HL-60 (cell line): ENCODE data around the gene PSTPIP1.

Experiments
- DNase-seq, 2 experiments: peaks; one replicate each; pipeline ENCODE4 v3.0.0-alpha.2; 2010 to 2020; ENCODE audit warnings: low read depth in 1 of 2, low spot score in 1 of 2
- H3K27ac ChIP-seq: fragments of 250-450 bp; sonication (Bioruptor Pico); replicated peaks from 2 replicates; pipeline ENCODE4 v1.5.1; 2020; ENCODE audit warnings: mild to moderate bottlenecking, moderate library complexity
- H3K27me3 ChIP-seq: fragments of 250-450 bp; sonication (Bioruptor Pico); 2 replicates; pipeline ENCODE4 v1.5.1; 2021; ENCODE audit warnings: mild to moderate bottlenecking, moderate library complexity; ENCODE audit not compliant: insufficient read depth, poor library complexity, severe bottlenecking
- H3K4me3 ChIP-seq: replicated peaks from 2 replicates; pipeline ENCODE4 v1.5.1; 2011; ENCODE audit warnings: mild to moderate bottlenecking, control low read depth, low read length; ENCODE audit not compliant: insufficient read depth
- CTCF ChIP-seq: IDR thresholded peaks from one replicate; pipeline ENCODE4 v1.5.1; 2011; ENCODE audit warnings: low read length, control low read depth, inconsistent platforms; ENCODE audit not compliant: insufficient read depth
- GABPA ChIP-seq: IDR thresholded peaks from 2 replicates; pipeline ENCODE4 v1.6.1; 2012; ENCODE audit warnings: low read depth
- POLR2AphosphoS5 ChIP-seq: IDR thresholded peaks from 2 replicates; pipeline ENCODE4 v1.6.1; 2012; ENCODE audit warnings: low read depth
- REST ChIP-seq: IDR thresholded peaks from 2 replicates; pipeline ENCODE4 v1.6.1; 2012; ENCODE audit warnings: low read depth; ENCODE audit not compliant: insufficient replicate concordance
- SPI1 ChIP-seq: IDR thresholded peaks from 2 replicates; pipeline ENCODE4 v1.6.1; 2012; ENCODE audit warnings: low read depth, mild to moderate bottlenecking, borderline replicate concordance

The PSTPIP1 gene

GRCh38 chr15:76979331-76979925, 15.5 kb upstream of the PSTPIP1 start:
- no peak overlapping the region for H3K27ac ChIP-seq
- no peak overlapping the region for H3K4me3 ChIP-seq
- no peaks in the 10 kb centered on the region for H3K27me3 ChIP-seq
- TF ChIP-seq POLR2AphosphoS5: no peak
- no peak for TF ChIP-seq SPI1
- no peak for DNase-seq

- no peak overlapping the region for H3K4me3 ChIP-seq
- DNase-seq: no peak
- H3K27ac ChIP-seq: no peak overlapping the region
- no peak for TF ChIP-seq REST
- TF ChIP-seq CTCF: no peak
- TF ChIP-seq POLR2AphosphoS5: no peak
- no peak for TF ChIP-seq GABPA
- no peak for TF ChIP-seq SPI1
- H3K27me3 ChIP-seq: no peaks in the 10 kb centered on the region
Observed at GRCh38 chr15:76979996-76980520, 14.9 kb upstream of the PSTPIP1 start.

- DNase-seq: no peak
- Histone ChIP-seq H3K27me3 (no peaks in the 10 kb centered on the region), H3K27ac (peak overlapping the region; percentile 55), H3K4me3 (no peak overlapping the region)
- TF ChIP-seq GABPA: no peak
- no peak for TF ChIP-seq CTCF
- TF ChIP-seq SPI1: no peak
- no peak for TF ChIP-seq POLR2AphosphoS5
- TF ChIP-seq REST: no peak
Observed at GRCh38 chr15:76982356-76982755, 12.6 kb upstream of the PSTPIP1 start.

- Histone ChIP-seq H3K4me3 (no peak overlapping the region), H3K27me3 (no peaks in the 10 kb centered on the region), H3K27ac (peak overlapping the region; percentile 55)
- no peak for DNase-seq
- TF ChIP-seq SPI1 (no peak), GABPA (no peak), POLR2AphosphoS5 (no peak), CTCF (no peak), REST (no peak)
Observed at GRCh38 chr15:76982756-76983155, 12.2 kb upstream of the PSTPIP1 start.
